ENCODE measurements around the gene RASGRP3. TPM values are rescaled to one million over a fixed set of nuclear protein-coding genes. Genes with fewer than 3 reads are reported as not detected.

RASGRP3 gene
- total RNA-seq, 1 donor, result 0.72 TPM

DNA sequence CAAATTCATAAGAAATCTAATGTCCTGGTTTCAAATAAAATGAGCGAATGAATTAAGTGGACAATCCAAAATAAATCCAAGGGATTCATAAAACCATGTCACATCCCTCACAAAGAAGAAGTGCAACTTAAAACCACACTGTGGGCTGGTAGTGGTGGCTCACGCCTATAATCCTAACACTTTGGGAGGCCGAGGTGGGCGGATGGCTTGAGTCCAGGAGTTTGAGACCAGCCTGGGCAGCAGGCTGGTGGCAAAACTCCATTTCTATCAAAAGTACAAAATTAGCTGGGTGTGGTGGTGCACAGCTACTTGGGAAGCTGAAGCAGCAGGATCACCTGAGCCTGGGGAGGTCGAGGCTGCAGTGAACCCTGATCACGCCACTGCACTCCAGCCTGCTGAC lies 97.2 kb downstream of the RASGRP3 start:
- H3K79me2 ChIP-seq (ENCODE audit: insufficient read depth, low read length), result no peaks in the 10 kb centered on the region
- H3K4me1 ChIP-seq (ENCODE audit: insufficient read depth, low read length), result no peaks in the 10 kb centered on the region
- no peaks in the 10 kb centered on the region for H3K9me3 ChIP-seq (ENCODE audit: low read depth, low read length)
- TF ChIP-seq CTCF (IDR thresholded peaks at IDR 0.05; ENCODE audit: extremely low read depth, low read depth, low read length), result no peak
- H3K4me2 ChIP-seq (ENCODE audit: insufficient read depth, low read length), result no peak overlapping the region
- H2AFZ ChIP-seq (ENCODE audit: low read length), result no peak overlapping the region
- no peak overlapping the region for H3K27ac ChIP-seq (ENCODE audit: low read depth, low read length)
- H3K27me3 ChIP-seq (ENCODE audit: insufficient read depth, low read length), result no peaks in the 10 kb centered on the region
- H3K36me3 ChIP-seq (ENCODE audit: insufficient read depth, low read length), result no peaks in the 10 kb centered on the region
- no peak for DNase-seq (ENCODE audit: insufficient read length, low spot score, missing footprints)
- H3K4me3 ChIP-seq (ENCODE audit: insufficient read depth, low read length), result no peak overlapping the region
- H4K20me1 ChIP-seq (ENCODE audit: insufficient read depth, low read length), result no peaks in the 10 kb centered on the region

GRCh38 chr2:33577084-33577483 lies 100.6 kb downstream of the RASGRP3 start:
- H3K4me1 ChIP-seq (ENCODE audit: insufficient read depth, low read length), result no peaks in the 10 kb centered on the region
- no peaks in the 10 kb centered on the region for H3K9me3 ChIP-seq (ENCODE audit: low read depth, low read length)
- no peak for DNase-seq (ENCODE audit: insufficient read length, low spot score, missing footprints)
- no peaks in the 10 kb centered on the region for H4K20me1 ChIP-seq (ENCODE audit: insufficient read depth, low read length)
- H3K4me2 ChIP-seq (ENCODE audit: insufficient read depth, low read length), result no peak overlapping the region
- no peak overlapping the region for H3K27ac ChIP-seq (ENCODE audit: low read depth, low read length)
- no peak overlapping the region for H3K4me3 ChIP-seq (ENCODE audit: insufficient read depth, low read length)
- TF ChIP-seq CTCF (IDR thresholded peaks at IDR 0.05; ENCODE audit: extremely low read depth, low read depth, low read length), result no peak
- H3K27me3 ChIP-seq (ENCODE audit: insufficient read depth, low read length), result no peaks in the 10 kb centered on the region
- peaks cover under 1% of the 10 kb centered on the region for H3K79me2 ChIP-seq (ENCODE audit: insufficient read depth, low read length)
- no peak overlapping the region for H2AFZ ChIP-seq (ENCODE audit: low read length)
- no peaks in the 10 kb centered on the region for H3K36me3 ChIP-seq (ENCODE audit: insufficient read depth, low read length)

DNA sequence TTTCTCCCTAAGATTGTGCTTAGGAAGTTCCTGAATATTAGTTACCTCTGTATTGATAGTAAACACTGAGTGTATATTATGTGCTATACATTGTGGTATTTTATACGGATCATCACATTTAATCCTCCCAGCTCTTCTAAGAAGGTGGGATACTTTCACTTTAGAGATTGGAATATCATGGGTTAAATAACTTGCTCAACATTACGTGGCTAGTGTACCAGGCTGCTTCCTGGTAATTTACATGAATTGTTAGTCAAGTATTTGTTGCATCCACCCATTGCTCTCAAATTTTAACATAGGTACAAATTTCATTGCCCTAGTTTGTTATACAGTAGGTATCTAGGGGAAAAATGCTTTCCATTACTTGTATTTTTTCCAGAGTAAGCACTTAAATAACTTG lies 101.2 kb downstream of the RASGRP3 start:
- no peak for DNase-seq (ENCODE audit: insufficient read length, low spot score, missing footprints)
- Histone ChIP-seq H3K4me3 (ENCODE audit: insufficient read depth, low read length) (no peak overlapping the region), H3K79me2 (ENCODE audit: insufficient read depth, low read length) (peaks cover 3% of the 10 kb centered on the region), H3K4me2 (ENCODE audit: insufficient read depth, low read length) (no peak overlapping the region), H3K27ac (ENCODE audit: low read depth, low read length) (no peak overlapping the region), H3K27me3 (ENCODE audit: insufficient read depth, low read length) (no peaks in the 10 kb centered on the region), H3K9me3 (ENCODE audit: low read depth, low read length) (no peaks in the 10 kb centered on the region), H4K20me1 (ENCODE audit: insufficient read depth, low read length) (no peaks in the 10 kb centered on the region), H3K36me3 (ENCODE audit: insufficient read depth, low read length) (peaks cover 4% of the 10 kb centered on the region), H3K4me1 (ENCODE audit: insufficient read depth, low read length) (no peaks in the 10 kb centered on the region), H2AFZ (ENCODE audit: low read length) (no peak overlapping the region)
- TF ChIP-seq CTCF (IDR thresholded peaks at IDR 0.05; ENCODE audit: extremely low read depth, low read depth, low read length), result no peak

GRCh38 chr2:33579227-33579626 lies 102.8 kb downstream of the RASGRP3 start:
- H3K36me3 ChIP-seq (ENCODE audit: insufficient read depth, low read length), result peaks cover 13% of the 10 kb centered on the region
- no peaks in the 10 kb centered on the region for H3K9me3 ChIP-seq (ENCODE audit: low read depth, low read length)
- no peaks in the 10 kb centered on the region for H4K20me1 ChIP-seq (ENCODE audit: insufficient read depth, low read length)
- H3K27ac ChIP-seq (ENCODE audit: low read depth, low read length), result no peak overlapping the region
- H3K27me3 ChIP-seq (ENCODE audit: insufficient read depth, low read length), result no peaks in the 10 kb centered on the region
- TF ChIP-seq CTCF (IDR thresholded peaks at IDR 0.05; ENCODE audit: extremely low read depth, low read depth, low read length), result no peak
- DNase-seq (ENCODE audit: insufficient read length, low spot score, missing footprints), result no peak
- no peak overlapping the region for H3K4me2 ChIP-seq (ENCODE audit: insufficient read depth, low read length)
- H3K79me2 ChIP-seq (ENCODE audit: insufficient read depth, low read length), result peaks cover 3% of the 10 kb centered on the region
- H2AFZ ChIP-seq (ENCODE audit: low read length), result no peak overlapping the region
- no peak overlapping the region for H3K4me3 ChIP-seq (ENCODE audit: insufficient read depth, low read length)
- no peaks in the 10 kb centered on the region for H3K4me1 ChIP-seq (ENCODE audit: insufficient read depth, low read length)
